HG03139 (cell line): Measurements from ENCODE around the gene SREK1IP1.

Experiments used
- ATAC-seq: cut with Tn5 transposase; IDR thresholded peaks from one replicate; pipeline ENCODE4 v1.9.1; 2021; ENCODE audit not compliant: unreplicated experiment

The SREK1IP1 gene

GRCh38 chr5:64768358-64769312 lies at the start of gene SREK1IP1, which contains the start of gene CWC27:
TSS of gene SREK1IP1 (minus strand) at chr5:64768691. CDS start at chr5:64768517, 174 bp downstream.
TSS of gene CWC27 (plus strand) at chr5:64768930. CDS start at chr5:64769147, 217 bp downstream.
- ATAC-seq = peak; percentile 97

- no peak for ATAC-seq
Measured at GRCh38 chr5:64818245-64818644, 49.8 kb upstream of the SREK1IP1 start.

DNA sequence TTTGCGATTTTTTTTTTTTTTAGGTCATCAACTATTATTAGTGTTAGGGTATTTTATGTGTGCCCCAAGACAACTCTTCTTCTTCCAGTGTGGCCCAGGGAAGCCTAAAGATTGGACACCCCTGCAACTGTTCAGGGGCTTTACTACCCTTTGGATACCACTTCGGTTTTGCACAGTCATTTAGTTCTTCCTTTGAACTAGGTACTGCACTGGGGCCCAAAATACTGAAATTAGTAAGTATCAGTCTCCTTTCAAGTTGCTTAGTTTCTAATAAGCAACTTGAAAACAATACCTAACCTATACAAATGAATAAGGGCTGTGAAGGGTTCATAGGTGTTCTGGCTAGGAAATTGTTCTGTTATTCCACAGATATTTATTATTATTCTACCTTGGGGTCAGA lies 45.6 kb upstream of the SREK1IP1 start:
- peak; percentile 68 for ATAC-seq

DNA sequence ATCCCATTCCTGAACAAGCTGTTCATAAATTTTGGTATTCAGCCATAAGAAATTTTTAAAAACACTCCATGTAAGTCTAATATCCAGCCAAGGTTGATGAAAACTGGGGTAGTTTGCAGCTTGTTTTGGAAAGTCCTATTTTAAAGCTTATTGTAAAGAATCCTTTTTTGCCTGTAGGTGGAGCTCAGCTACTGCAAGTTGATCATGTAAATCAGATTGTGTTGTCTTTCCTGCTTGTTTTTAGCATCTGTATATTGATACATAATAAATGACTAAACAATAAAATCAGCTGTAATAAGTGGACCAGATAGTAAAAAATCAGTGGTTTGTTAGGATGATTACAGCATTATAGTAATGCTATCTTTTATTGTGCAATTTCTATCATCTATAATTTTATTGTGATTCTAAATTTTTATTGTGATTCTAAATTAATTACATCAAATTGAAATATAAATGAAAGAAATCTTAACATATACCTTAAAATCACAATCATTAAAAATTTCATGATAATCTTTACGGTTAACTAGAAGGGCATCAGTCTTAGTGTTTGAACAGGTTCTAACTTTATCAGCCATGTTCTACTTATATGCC lies 42.7 kb upstream of the SREK1IP1 start:
- ATAC-seq = no peak

GRCh38 chr5:64807520-64807919 lies 39.0 kb upstream of the SREK1IP1 start:
- no peak for ATAC-seq

GRCh38 chr5:64806537-64806936 lies 38.0 kb upstream of the SREK1IP1 start:
- ATAC-seq = no peak

DNA sequence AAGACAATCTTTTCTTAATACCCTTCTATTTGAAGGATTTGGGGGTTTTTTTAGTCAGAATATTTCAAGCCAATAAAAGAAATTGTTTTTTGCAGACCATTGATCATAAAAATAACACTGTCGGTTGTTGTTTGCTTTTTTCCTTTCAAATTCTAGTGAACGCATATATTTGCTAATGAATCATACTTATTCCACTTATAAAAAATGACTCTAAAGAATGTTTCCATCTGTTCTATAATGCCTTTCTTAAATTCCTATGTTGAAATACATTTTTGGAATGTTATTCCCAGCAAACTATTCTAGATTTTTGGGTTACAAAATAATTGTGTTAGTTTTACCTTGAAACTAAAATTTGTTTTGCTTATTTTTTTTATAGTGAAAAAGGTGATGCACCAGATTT lies 32.4 kb upstream of the SREK1IP1 start:
- no peak for ATAC-seq

- no peak for ATAC-seq
Measured at GRCh38 chr5:64796301-64796700, 27.8 kb upstream of the SREK1IP1 start.

DNA sequence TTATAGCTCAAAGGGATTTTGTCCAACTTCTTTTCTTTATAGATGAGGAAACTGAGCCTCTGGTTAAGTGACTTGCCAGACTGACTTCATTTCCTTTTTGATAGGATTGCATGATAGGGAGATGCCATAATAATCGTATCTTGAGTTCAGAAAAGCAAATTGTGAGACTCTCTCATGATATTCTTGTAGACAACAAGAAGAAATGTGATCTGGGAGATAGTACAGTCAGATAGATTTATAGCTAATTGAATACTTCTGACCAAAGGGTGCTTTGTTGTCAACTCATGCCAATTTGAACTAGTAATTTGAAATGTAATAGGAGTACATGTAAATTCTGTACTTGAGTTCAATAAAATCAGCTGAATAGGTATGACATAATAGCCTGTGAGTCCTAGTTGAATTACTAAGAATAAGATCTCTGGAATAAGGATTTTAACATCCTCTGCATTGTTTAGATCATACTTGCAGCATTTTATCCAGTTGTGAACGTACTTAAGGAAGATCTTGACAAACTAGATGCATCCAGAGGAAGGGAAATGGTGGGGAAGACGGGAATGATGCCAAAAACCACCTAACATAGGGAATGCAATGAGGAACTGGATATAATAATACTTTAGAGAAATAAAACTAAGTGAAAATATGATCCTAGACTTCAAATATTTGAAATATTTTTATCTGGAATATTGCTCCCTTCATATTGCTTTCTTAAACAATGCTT lies 25.7 kb upstream of the SREK1IP1 start:
- no peak for ATAC-seq

- ATAC-seq = no peak
Measured at GRCh38 chr5:64792469-64792868, 24.0 kb upstream of the SREK1IP1 start.

DNA sequence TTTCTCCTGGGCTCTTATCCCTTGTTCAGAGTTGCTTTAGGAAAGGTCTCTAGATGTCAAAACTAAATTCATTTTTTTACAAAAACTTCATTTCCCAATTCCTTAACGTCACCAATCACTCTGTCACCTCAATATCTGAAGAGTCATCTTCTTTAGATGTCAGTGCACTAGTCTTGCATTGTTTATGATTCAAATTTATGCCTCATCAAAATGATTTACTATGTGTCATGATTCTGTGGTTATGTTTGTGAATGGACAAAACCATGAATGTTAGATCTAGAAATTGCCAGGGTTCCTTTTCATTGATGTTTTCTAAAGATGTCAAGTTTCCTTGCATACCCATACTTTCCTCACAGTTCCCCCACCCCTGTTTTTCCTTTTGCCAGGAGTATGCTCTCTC lies 21.7 kb upstream of the SREK1IP1 start:
- no peak for ATAC-seq

- no peak for ATAC-seq
Measured at GRCh38 chr5:64789457-64789856, 21.0 kb upstream of the SREK1IP1 start.

- no peak for ATAC-seq
Measured at GRCh38 chr5:64788156-64788555, 19.7 kb upstream of the SREK1IP1 start.

- no peak for ATAC-seq
Measured at GRCh38 chr5:64786372-64786771, 17.9 kb upstream of the SREK1IP1 start.

DNA sequence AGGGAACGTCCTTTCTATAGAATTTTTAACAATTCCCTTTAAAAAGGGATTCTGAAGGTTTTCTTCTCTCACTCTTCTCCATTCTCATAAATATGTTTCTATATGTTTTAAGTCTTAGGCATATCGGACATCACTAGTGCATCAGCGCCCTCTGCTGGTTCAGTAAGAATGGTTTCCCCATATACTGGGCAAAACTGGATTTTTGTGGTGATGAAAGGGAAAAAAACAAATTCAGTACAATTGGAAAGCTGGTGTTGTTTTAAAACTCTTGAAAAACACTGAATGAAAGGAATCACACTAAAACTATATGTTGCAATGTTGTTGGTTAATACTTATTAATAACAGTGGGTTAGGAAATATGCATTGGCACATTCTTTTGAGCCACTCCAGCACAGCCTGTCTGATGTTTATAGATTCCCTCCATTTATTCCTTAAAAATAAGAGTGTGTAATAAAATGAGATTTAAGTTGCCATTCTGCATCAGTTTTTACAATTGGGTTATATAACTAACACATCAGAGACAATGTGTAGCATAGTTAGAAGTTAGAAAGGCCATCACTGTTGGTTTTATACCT lies 16.0 kb upstream of the SREK1IP1 start:
- ATAC-seq = peak; percentile 91

DNA sequence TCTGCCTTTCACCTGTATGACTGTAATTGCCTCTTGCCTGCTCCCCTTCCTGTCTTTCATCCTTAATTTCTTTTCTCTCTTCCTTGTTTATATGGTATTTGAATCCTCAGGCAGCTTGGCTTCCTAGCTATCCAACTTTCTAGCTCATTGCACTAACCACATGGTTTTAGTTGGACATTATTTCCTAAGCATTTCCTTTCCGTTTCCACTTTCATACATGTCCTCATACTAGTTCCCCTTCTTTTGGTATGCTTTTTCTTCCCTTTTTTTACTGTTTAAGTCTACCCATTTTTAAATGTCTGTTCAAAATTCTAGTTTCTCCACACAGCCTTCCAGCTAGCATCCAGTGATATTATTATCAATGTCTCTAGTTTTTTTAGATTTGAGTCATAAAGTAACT lies 6.8 kb upstream of the SREK1IP1 start:
- no peak for ATAC-seq

DNA sequence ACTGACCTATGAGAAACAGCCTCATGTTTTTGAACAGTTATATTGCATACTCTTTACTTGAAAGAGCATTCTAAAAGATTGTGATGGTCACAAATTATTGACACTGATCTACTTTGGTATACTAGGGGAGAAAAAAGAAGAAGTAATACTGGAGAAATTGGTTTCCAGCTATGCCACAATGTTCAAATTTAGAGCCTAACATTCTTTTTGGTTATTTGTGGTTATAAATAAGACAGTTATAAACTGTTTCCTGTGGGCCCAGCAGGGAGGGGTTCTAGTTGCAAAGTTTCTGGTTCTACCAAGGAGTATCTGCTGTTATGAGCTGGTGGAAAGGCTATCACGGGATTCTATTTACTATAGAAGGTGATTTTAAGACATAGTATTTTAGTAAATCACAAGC lies 5.0 kb upstream of the SREK1IP1 start:
- peak; percentile 44 for ATAC-seq

- no peak for ATAC-seq
Measured at GRCh38 chr5:64771736-64772135, 3.2 kb upstream of the SREK1IP1 start.

GRCh38 chr5:64769855-64770254 lies 1.4 kb upstream of the SREK1IP1 start:
- no peak for ATAC-seq

DNA sequence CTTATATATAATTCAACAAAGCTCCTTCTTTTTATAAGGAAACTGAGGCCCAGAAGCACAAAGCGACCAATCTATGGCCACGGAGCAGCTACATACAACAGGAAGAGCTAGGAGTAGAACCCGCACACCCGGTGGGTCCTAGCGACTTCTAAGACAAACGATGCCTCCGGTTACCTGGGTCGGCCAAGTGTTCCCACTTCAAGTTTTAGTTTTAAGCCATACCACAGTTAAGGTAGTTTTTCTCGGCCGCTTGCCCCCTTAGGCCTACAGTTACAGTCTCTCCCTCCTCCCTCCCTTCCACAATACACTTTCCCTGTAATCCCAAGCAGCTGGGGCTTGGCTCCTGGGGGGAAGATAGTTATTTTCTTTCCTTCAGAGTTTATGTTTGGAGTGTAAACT lies 533 bp downstream of the SREK1IP1 start:
- peak; percentile 1 for ATAC-seq

GRCh38 chr5:64766941-64767340 lies 1.6 kb downstream of the SREK1IP1 start:
- no peak for ATAC-seq
